PC-3 (cell line): ENCODE data around the gene OMA1.

Source experiments
- CTCF ChIP-seq: fragments of 300-600 bp; sonication (generic); conservative IDR thresholded peaks from 2 replicates; pipeline ENCODE4 v1.5.1; 2017; ENCODE audit warnings: antibody characterized with exemption, low read depth, mild to moderate bottlenecking, low read length
- EZH2 ChIP-seq: fragments of 300-600 bp; sonication (generic); IDR thresholded peaks from one replicate; pipeline ENCODE4 v1.6.1; 2017; ENCODE audit warnings: antibody characterized with exemption, mild to moderate bottlenecking, low read length; ENCODE audit not compliant: unreplicated experiment

DNA sequence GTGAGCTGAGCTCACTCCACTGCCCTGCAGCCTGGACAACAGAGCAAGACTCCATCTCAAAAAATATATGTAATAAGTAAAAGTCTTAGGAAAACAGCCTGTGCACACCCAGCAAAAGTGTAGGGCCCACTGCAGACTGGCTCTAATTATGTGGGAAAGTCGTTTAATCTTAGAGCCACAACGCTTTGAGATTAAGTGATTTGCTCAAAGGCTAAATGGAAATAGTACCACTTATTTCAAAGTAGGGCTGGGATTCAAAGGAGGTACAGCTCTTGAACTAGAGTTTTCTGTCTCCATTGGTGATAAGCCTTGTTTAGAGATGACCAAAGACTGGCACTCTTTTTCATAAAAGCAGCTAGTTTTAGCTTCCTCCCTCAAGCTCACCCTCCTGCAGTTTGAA lies 28.3 kb upstream of the OMA1 start:
- TF ChIP-seq CTCF (no peak), EZH2 (no peak)
